GM19099 (cell line): Measurements from ENCODE around the gene RNPS1.

Experiments
- POLR2A ChIP-seq: IDR thresholded peaks from 3 replicates; pipeline ENCODE4 v1.6.1; 2011; ENCODE audit warnings: low read depth; ENCODE audit not compliant: insufficient read length; ENCODE audit errors: extremely low read depth

The RNPS1 gene

GRCh38 chr16:2223221-2223941 is 44.5 kb downstream of the RNPS1 start, which contains the start of gene E4F1:
TSS of gene E4F1 (plus strand) at chr16:2223591. CDS start at chr16:2223614, 23 bp downstream.
- peak; percentile 98 for TF ChIP-seq POLR2A

DNA sequence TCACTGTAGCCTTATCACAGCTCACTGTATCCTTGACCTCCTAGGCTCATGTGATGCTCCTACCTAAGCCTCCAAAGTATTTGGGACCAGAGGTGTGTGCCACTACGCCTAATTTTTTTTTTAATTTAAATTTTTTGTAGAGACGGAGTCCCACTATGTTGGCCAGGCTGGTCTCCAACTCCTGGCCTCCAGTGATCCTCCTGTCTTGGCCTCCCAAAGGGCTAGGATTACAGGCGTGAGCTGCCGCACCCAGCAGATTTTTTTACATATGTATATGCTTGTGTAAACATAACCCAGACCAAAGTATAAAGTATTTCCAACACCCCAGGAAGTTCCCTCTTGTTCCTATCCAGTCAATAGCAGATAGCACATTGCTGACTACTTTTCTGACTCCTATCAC is 51.6 kb downstream of the RNPS1 start:
- no peak for TF ChIP-seq POLR2A

GRCh38 chr16:2214719-2214968 is 53.3 kb downstream of the RNPS1 start, which contains the start of gene PGP:
TSS of gene PGP (minus strand) at chr16:2214840. CDS start at chr16:2214777, 63 bp downstream.
- no peak for TF ChIP-seq POLR2A

DNA sequence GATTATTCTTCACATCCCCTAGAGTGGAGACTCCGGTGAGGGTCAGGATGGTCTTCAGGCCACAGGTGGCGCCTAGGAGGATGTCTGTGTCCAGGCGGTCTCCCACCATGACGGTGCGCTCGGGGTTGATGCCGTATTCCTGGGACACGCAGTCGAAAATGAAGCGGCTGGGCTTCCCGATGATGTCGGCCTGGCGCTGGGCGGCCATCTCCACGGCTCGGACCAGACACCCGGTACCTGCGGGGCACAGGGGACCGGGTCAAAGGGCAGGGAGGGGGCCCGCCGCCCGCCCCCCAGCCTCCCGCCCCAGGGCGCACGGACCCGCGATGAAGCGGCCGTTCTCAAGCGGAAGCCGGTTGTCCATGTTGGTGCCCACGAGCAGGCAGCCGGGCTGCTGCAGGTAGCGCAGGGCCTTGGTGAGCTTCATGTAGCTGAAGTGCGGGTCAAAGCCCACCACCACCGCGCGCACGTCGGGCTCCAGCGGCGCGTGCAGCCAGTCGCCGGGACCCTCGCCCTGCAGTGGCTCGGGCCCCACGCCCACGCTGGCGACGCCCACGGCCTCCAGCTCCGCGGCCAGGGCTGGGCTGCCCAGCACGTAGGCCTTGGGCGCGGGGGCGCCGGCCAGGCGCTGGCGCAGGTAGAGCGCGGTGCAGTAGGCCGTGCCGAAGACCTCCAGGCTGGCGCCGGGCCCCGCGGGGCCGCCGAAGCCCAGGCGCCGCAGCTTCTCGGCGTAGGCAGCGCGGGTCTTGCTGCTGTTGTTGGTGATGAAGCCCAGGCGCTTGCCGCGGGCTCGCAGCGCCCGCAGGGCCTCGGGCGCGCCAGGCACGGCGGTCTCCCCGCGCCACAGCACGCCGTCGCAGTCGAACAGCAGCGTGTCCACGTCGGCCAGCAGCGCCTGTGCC is 53.9 kb downstream of the RNPS1 start:
- TF ChIP-seq POLR2A = no peak

DNA sequence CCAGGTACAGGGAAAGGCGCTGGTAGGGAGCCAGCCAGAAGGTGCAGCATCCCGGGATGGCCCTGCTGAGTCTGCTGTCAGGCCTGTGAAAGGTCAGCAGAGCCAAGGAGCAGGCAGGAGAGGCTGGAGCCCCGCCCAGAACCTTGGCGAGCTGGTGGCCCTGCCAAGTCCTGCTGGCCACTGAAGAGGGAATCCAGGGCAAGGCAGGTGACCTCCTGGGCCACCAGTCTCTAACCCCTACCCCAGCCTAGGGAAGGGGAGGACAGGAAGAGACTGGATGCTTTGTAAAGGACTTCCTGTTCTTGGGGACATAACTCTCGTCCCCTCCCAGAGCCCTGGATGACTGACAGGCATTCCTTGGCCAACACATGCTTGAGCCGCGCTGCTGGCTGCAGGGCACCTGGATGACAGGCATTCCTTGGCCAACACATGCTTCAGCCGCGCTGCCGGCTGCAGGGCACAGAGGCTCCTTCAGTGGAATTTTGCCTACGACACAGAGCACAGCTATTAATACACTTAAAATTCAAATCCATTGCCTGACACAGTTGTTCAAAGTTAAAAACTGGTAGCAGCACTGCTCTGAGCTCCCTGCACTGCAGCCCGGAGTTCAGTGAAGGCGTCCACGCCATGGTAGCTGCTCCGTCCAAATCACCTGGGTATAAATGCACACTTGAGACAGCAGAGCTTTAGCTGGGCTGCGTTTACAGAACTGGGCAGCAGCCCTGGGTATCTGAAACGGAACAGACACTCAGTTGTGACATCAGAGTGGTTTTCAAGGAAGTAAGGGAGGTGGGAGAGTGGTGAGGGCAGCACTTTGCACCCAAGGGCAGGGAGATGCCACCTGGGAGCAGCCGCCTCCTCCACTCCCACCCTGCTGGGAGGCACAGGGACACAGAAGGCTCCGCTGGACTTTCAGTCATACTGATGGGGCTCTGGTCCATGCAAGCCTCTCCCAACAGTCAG is 55.3 kb downstream of the RNPS1 start:
- no peak for TF ChIP-seq POLR2A

- no peak for TF ChIP-seq POLR2A
Observed at GRCh38 chr16:2211923-2212347, 56.0 kb downstream of the RNPS1 start.

GRCh38 chr16:2210386-2211365 is 57.2 kb downstream of the RNPS1 start, which contains the start of gene BRICD5:
TSS of gene BRICD5 (minus strand) at chr16:2210863. CDS start at chr16:2210833, 30 bp downstream.
- no peak for TF ChIP-seq POLR2A

DNA sequence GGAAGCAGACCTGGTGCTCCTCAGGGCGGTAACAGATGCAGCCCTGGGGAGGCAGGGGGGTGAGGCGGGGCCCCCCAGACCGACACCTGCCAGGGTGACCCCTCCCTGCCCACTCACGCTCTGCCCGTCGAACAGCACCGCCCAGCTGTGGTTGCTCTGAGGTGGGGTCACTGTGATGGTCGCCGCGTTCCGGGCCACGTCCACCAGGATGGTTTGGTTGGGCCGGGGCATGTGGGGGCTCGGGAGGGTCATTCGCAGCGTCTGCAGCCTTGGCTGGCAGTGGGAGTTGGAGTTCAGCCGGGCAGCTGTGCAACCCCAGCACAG is 58.0 kb downstream of the RNPS1 start:
- TF ChIP-seq POLR2A = no peak

DNA sequence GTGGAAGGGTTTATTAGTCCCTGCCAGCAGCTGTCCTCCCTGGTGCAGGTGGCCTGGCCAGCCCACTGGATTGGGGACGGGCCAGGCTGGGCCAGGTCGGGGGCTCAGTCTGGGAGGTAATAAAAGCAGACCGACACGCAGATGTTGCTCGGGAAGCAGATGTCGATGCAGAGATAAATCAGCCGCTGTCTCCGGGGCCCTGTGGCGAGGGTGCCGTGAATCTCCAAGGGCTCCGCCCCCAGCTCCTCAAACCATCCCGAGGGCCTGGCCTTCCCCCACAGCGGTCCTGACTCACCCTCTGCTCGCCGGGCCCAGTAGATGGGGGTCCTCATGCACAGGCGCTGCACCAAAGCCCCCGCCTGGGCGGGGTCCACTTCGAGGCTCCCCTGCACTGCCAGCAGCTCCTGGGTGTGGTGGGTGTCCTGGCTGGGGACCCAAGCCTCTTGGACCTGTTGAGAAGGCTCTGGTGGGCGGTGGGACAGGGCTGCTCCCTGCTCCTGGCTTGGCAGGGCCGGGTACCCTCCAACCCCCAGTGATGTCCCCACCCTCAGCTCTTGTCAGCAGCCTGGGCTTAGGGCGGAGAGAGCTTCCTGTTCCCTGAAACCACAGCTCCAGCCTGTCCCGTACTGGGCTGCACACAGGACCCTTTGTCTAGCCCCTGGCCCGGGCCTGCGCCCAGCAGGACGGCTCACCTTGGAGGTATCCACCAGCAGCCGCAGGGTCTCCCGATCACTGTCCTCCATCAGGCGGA is 58.5 kb downstream of the RNPS1 start:
- TF ChIP-seq POLR2A = no peak

DNA sequence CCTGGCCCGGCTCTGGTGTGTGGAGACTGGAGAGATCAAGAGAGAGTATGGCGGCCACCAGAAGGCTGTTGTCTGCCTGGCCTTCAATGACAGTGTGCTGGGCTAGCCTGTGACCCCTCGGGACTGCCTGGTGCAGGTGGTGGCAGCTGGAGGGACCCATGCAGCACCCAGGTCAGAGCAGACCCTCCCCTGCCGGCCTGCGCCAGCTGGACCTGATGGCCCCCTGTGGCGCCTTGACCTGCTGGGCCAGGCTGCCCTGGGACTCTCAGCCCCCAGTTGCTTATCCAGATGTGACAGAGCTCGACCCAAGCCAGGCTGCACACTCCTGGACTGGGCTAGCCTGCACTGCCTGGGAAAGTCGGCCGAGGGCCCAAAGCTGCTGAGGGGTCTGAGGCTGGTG is 59.2 kb downstream of the RNPS1 start:
- no peak for TF ChIP-seq POLR2A

DNA sequence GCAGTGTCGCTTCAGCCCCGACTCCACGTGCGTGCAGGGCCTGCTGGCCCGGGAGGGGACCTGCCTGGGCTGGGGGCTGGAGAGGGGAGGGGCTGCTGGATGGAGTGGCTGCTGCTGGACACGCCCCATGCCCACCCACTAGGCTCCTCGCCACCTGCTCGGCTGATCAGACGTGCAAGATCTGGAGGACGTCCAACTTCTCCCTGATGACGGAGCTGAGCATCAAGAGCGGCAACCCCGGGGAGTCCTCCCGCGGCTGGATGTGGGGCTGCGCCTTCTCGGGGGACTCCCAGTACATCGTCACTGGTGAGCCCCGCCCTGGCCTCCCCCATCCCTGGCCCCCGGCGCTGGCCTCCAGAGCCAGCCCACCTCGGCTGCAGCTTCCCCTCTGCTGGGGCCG is 59.6 kb downstream of the RNPS1 start:
- no peak for TF ChIP-seq POLR2A

DNA sequence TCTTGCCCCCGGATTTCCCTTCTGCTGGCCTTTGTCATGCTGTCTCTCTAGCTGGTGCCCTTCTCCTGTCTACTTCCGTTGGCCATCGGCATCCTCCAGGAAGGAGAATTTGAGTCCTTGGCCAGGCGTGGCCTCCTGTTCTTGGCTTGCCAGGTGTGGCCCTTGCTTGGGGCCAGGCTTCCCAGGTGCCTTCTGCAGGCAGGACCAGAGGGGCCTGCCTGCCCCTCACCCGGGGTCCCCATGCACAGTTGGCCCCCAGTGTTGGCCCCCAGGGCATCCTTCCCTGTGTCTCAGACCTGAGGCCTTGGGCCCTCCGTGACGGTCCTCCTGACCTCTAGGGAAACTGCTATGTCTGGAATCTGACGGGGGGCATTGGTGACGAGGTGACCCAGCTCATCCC is 60.1 kb downstream of the RNPS1 start:
- no peak for TF ChIP-seq POLR2A

- TF ChIP-seq POLR2A = no peak
Observed at GRCh38 chr16:2206780-2207433, 61.0 kb downstream of the RNPS1 start.
